NOMO-1 treated with DMSO at 0.1 percent for 48 hours (cell line): ENCODE measurements around the gene IBTK.
A peak's percentile ranks its signal among the peaks of the same experiment; 100 is the strongest.
"Not testable (repeated sequence)": the region's sequence is repeated elsewhere in the genome, so short reads cannot be mapped to it uniquely, and the experiment has no call there.

Experiments
- DNase-seq: peaks from one replicate; lab custom pipeline; 2025; ENCODE audit not compliant: unreplicated experiment; lab: John Stamatoyannopoulos, UW

Gene IBTK

GRCh38 chr6:82248273-82248735 lies 760 bp upstream of the IBTK start:
- no peak for DNase-seq

DNA sequence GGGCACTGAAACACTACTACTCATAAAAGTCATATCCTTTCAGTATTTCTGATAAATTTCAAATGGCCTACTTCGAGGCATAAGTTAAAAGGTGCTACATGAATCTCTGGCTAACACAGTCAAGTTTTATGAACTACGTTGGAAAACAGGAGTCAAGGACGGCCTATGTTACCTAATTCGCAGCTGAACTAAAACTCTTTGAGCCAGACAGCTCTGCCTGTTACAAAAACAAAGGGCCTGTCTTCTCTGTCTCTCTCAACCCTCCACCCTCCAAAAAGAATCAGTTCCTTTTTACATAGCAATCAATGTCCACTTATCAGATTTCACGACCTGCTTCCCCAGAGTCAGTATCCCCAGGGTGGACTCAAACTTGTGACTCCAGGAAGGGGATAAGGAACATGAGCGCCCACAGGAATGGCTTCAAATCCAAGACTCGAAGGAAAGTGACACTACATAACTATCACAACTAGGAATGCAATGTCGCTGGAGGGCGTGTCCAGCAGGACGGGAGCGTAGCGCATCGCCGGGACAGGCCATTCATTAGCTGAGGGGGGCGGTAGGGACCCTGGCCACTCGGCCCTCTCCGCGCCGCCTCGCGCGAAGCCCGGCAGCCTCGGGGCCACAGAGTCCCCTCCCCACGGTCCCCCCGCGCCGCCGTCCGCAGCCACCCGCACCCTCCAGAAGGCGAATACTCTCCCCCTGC lies 591 bp downstream of the IBTK start:
- DNase-seq: peak; percentile 39

DNA sequence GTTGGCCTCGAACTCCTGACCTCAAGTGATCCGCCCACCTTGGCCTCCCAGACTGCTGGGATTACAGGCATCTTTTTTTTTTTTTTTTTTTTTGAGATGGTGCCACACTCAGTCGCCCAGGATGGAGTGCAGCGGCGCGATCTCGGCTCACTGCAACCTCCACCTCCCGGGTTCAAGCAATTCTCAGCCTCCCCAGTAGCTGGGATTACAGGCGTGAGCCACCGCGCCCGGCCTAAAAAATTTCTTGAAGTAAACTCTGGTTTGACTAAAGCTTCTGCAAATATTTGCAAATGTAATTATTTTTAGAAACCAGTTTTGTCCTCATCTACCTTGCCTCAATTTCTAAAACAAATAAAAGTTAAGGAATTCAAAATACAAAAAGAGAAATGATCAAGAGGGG lies 1.2 kb downstream of the IBTK start:
- DNase-seq: no peak

- DNase-seq: no peak
These were observed 2.2 kb downstream of the IBTK start for GRCh38 chr6:82245376-82245775.

- no peak for DNase-seq
These were observed 3.7 kb downstream of the IBTK start for GRCh38 chr6:82243884-82244283.

DNA sequence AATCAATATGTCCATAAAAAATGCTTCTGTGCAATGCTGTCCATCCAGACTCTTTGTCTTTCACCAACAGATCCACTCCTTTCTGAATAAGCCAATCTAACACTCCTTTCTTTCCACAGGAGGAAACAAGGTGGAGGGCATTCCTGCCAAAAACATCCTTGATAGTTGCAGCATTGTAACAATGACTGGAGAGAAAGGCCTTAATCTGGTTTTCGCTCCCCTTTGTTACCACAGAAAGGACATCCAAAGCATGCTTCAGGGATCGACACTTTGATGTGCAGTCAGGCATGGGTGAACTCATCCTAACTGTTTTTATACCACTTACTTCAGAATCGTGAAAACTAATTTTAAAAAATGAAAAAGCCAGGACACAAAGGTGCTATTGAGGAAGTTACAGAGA lies 7.4 kb downstream of the IBTK start:
- no peak for DNase-seq

GRCh38 chr6:82239597-82239996 lies 7.9 kb downstream of the IBTK start:
- DNase-seq: no peak

DNA sequence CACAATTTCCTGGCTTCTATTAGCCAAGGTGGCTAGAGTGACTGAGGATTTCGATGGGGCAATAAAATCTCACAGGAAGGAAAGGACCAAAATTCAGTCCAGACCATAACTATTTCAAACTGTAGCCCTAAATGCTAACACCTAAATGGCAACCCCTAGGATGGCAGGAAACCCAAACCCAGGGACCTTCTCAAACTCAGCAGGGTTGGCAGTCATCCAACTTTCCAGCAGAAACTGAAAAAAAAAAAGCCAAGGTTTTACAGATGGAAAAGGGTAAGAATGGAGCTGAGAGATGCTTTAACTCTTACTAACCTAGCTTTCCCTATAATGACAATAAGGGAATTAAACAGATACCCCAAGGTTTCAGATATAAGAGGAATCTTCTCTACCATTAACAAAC lies 10.5 kb downstream of the IBTK start:
- no peak for DNase-seq

GRCh38 chr6:82227770-82228169 lies 19.8 kb downstream of the IBTK start:
- no peak for DNase-seq

GRCh38 chr6:82220167-82220566 lies 27.4 kb downstream of the IBTK start:
- no peak for DNase-seq

GRCh38 chr6:82217018-82217586 lies 30.4 kb downstream of the IBTK start:
- DNase-seq: peak; percentile 57

GRCh38 chr6:82216549-82216948 lies 31.0 kb downstream of the IBTK start:
- no peak for DNase-seq

- DNase-seq: no peak
These were observed 36.2 kb downstream of the IBTK start for GRCh38 chr6:82211326-82211725.

GRCh38 chr6:82208913-82209312 lies 38.6 kb downstream of the IBTK start:
- no peak for DNase-seq

- no peak for DNase-seq
These were observed 41.6 kb downstream of the IBTK start for GRCh38 chr6:82205930-82206392.

- no peak for DNase-seq
These were observed 43.5 kb downstream of the IBTK start for GRCh38 chr6:82204020-82204419.

DNA sequence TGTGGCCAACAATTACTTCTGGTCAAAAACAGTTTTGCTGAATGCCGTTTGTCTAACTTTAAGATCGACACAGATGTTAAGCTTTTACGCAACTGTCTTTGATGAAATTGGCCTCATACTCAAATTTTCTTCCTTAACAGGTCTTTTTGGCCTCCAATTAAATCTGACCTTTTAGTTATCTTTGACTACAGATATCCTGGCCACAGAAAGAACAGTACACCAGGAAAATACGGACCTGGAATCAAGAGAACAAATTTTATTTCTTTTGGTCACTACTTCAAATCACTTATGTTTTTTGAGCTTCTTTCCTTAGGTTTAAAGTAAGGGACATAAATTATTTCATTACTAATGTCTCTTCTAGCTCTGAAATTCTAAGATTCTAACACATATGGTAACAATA lies 49.8 kb downstream of the IBTK start:
- no peak for DNase-seq

GRCh38 chr6:82197245-82197644 lies 50.3 kb downstream of the IBTK start:
- not testable (repeated sequence) for DNase-seq

GRCh38 chr6:82196161-82196560 lies 51.4 kb downstream of the IBTK start:
- no peak for DNase-seq

GRCh38 chr6:82195619-82196018 lies 51.9 kb downstream of the IBTK start:
- DNase-seq: no peak

- no peak for DNase-seq
These were observed 61.5 kb downstream of the IBTK start for GRCh38 chr6:82185948-82186535.

DNA sequence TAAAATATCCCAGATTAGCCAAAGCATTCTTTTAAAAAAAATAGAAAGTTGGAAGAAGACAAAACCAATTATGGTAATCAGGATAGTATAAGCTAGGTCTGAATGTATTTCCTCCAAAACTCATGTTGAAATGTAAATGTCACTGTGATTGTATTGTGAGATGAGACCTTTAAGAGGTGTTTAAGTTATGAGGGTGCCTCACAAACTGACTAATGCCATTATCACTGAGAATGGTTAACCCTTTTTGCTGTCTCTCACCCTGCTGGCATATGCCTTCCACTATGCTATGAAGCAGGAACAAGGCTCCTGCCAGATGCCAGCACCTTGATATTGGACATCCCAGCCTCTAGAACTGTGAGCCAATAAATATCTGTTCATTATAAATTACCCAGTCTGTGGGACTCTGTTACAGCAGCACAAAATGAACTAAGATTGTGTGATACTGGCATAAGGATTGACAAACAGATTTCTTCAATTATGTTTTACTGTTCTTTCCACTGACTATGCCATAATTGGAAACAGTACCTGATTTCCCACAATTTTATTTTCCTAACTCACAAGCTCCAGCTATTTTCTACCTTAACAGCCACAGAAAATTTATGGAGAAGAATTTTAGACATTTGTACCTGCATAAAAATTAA lies 63.8 kb downstream of the IBTK start:
- DNase-seq: no peak
